HL-60 (cell line): Measurements from ENCODE around the gene MKLN1.

Experiments
- DNase-seq, 2 experiments: peaks; one replicate each; pipeline ENCODE4 v3.0.0-alpha.2; 2010 to 2020; ENCODE audit warnings: low read depth in 1 of 2, low spot score in 1 of 2
- H3K27ac ChIP-seq: fragments of 250-450 bp; sonication (Bioruptor Pico); replicated peaks from 2 replicates; pipeline ENCODE4 v1.5.1; 2020; ENCODE audit warnings: mild to moderate bottlenecking, moderate library complexity
- H3K27me3 ChIP-seq: fragments of 250-450 bp; sonication (Bioruptor Pico); 2 replicates; pipeline ENCODE4 v1.5.1; 2021; ENCODE audit warnings: mild to moderate bottlenecking, moderate library complexity; ENCODE audit not compliant: insufficient read depth, poor library complexity, severe bottlenecking
- H3K4me3 ChIP-seq: replicated peaks from 2 replicates; pipeline ENCODE4 v1.5.1; 2011; ENCODE audit warnings: mild to moderate bottlenecking, control low read depth, low read length; ENCODE audit not compliant: insufficient read depth
- CTCF ChIP-seq: IDR thresholded peaks from one replicate; pipeline ENCODE4 v1.5.1; 2011; ENCODE audit warnings: low read length, control low read depth, inconsistent platforms; ENCODE audit not compliant: insufficient read depth
- GABPA ChIP-seq: IDR thresholded peaks from 2 replicates; pipeline ENCODE4 v1.6.1; 2012; ENCODE audit warnings: low read depth
- POLR2AphosphoS5 ChIP-seq: IDR thresholded peaks from 2 replicates; pipeline ENCODE4 v1.6.1; 2012; ENCODE audit warnings: low read depth
- REST ChIP-seq: IDR thresholded peaks from 2 replicates; pipeline ENCODE4 v1.6.1; 2012; ENCODE audit warnings: low read depth; ENCODE audit not compliant: insufficient replicate concordance
- SPI1 ChIP-seq: IDR thresholded peaks from 2 replicates; pipeline ENCODE4 v1.6.1; 2012; ENCODE audit warnings: low read depth, mild to moderate bottlenecking, borderline replicate concordance

Gene MKLN1

DNA sequence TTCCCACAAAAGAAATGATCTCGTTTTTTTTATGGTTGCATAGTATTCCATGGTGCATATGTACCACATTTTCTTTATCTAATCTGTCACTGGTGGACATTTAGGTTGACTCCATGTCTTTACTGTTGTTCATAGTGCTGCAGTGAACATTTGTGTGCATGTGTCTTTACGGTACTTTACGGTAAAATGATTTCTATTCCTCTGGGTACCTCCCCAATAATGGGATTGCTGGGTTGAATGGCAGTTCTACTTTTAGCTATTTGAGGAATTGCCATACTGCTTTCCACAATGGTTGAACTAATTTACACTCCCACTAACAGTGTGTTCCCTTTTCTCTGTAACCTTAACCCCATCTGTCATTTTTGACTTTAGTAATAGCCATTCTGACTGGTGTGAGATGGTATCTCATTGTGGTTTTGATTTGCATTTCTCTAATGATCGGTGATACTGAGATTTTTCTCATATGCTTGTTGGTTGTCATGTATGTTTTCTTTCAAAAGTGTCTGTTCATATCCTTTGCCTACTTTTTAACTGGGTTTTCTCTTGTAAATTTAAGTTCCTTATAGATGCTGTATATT lies 37.2 kb downstream of the MKLN1 start:
- H3K27ac ChIP-seq, result no peak overlapping the region
- H3K4me3 ChIP-seq, result no peak overlapping the region
- no peaks in the 10 kb centered on the region for H3K27me3 ChIP-seq
- TF ChIP-seq SPI1 (no peak), GABPA (no peak), POLR2AphosphoS5 (no peak), CTCF (no peak), REST (no peak)
- DNase-seq, result no peak

- no peak overlapping the region for H3K27ac ChIP-seq
- H3K4me3 ChIP-seq, result no peak overlapping the region
- TF ChIP-seq SPI1, result no peak
- no peak for TF ChIP-seq POLR2AphosphoS5
- TF ChIP-seq REST, result no peak
- TF ChIP-seq GABPA, result no peak
- TF ChIP-seq CTCF, result no peak
- DNase-seq, result no peak
- no peaks in the 10 kb centered on the region for H3K27me3 ChIP-seq
Observed at GRCh38 chr7:131365838-131366237, 38.2 kb downstream of the MKLN1 start.

DNA sequence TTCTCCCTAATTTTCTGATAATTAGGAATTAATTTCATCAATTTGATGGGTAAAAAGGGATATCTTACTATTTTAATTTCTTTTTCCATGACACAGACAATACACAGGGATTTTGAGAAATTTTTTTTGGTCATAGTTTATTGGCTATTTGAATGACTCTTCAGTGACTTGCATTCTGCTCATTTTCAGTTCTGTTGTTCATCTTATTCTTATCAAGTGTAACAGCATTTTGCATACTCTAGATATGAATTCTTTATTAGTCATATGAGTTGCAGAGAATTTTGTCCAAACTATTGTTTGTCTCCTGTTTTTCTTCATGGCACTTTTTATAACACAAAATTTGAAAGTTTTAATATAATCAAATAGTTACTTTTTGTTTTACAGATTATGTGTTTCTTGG lies 41.7 kb downstream of the MKLN1 start:
- TF ChIP-seq SPI1, result no peak
- no peak for TF ChIP-seq POLR2AphosphoS5
- no peak for TF ChIP-seq CTCF
- TF ChIP-seq REST, result no peak
- H3K27ac ChIP-seq, result no peak overlapping the region
- no peaks in the 10 kb centered on the region for H3K27me3 ChIP-seq
- H3K4me3 ChIP-seq, result no peak overlapping the region
- DNase-seq, result no peak
